Neural cell (in vitro differentiated cells): ENCODE data around the gene MB21D2.

ENCODE experiments used
- CTCF ChIP-seq: fragments of 450-650 bp; IDR thresholded peaks from 2 replicates; pipeline ENCODE4 v1.5.1; 2014; ENCODE audit warnings: antibody characterized with exemption, mild to moderate bottlenecking, moderate library complexity; ENCODE audit not compliant: poor library complexity, severe bottlenecking
- REST ChIP-seq: IDR thresholded peaks from 2 replicates; pipeline ENCODE4 v1.6.1; 2012; ENCODE audit warnings: borderline replicate concordance

GRCh38 chr3:192879346-192880031 is 38.2 kb downstream of the MB21D2 start:
- TF ChIP-seq CTCF: no peak
- TF ChIP-seq REST: no peak
